ENCODE data around the gene TMEM120B.
"Not testable (repeated sequence)": the region's sequence is repeated elsewhere in the genome, so short reads cannot be mapped to it uniquely, and the experiment has no call there.

TMEM120B gene

GRCh38 chr12:121678305-121678704 is 34.2 kb upstream of the TMEM120B start:
- TF ChIP-seq, protein P1, sequence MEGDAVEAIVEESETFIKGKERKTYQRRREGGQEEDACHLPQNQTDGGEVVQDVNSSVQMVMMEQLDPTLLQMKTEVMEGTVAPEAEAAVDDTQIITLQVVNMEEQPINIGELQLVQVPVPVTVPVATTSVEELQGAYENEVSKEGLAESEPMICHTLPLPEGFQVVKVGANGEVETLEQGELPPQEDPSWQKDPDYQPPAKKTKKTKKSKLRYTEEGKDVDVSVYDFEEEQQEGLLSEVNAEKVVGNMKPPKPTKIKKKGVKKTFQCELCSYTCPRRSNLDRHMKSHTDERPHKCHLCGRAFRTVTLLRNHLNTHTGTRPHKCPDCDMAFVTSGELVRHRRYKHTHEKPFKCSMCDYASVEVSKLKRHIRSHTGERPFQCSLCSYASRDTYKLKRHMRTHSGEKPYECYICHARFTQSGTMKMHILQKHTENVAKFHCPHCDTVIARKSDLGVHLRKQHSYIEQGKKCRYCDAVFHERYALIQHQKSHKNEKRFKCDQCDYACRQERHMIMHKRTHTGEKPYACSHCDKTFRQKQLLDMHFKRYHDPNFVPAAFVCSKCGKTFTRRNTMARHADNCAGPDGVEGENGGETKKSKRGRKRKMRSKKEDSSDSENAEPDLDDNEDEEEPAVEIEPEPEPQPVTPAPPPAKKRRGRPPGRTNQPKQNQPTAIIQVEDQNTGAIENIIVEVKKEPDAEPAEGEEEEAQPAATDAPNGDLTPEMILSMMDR (IDR thresholded peaks at IDR 0.05; ENCODE audit: low read depth, low read length, missing control alignments): no peak
- H3K4me3 ChIP-seq (ENCODE audit: low read depth, low read length): no peak overlapping the region
- no peak for DNase-seq (ENCODE audit: low read depth)
- in situ Hi-C loops (cut with HindIII; ENCODE audit: low sequenced_read_pairs): no loop called here

GRCh38 chr12:121678716-121679300 is 33.7 kb upstream of the TMEM120B start:
- TF ChIP-seq, protein P1 (IDR thresholded peaks at IDR 0.05; ENCODE audit: low read depth, low read length, missing control alignments): no peak
- in situ Hi-C loops (cut with HindIII; ENCODE audit: low sequenced_read_pairs): no loop called here

GRCh38 chr12:121679661-121680197 is 32.8 kb upstream of the TMEM120B start:
- DNase-seq (ENCODE audit: low read depth); in situ Hi-C loops (cut with HindIII; ENCODE audit: low sequenced_read_pairs); H3K4me3 ChIP-seq (ENCODE audit: low read depth, low read length): not testable (repeated sequence)

More at GRCh38 chr12:121678716-121679300, 33.7 kb upstream of the TMEM120B start:
- no peak for DNase-seq (ENCODE audit: low read depth)
- H3K4me3 ChIP-seq (ENCODE audit: low read depth, low read length): no peak overlapping the region

DNA sequence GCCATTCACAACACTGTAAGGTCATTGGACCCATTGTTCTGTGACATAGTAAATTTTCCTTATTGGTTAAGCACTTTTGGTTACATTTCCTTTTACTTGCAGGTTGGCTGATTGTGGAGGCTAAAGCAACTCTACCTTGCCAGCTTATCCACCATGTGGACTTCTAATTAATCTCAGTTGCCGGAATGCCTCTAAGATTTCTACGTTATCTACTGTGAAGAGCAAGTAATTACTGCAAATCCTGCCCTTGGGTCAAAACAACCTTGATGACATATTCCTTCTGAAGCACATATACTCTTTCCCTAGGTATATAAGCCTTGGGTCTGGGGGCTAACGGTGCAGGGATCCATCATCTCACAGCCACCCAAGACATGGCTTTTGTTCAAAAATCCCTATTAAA is 23.6 kb upstream of the TMEM120B start:
- TF ChIP-seq, protein P1 (IDR thresholded peaks at IDR 0.05; ENCODE audit: low read depth, low read length, missing control alignments): no peak
- in situ Hi-C loops (cut with HindIII; ENCODE audit: low sequenced_read_pairs): no loop called here
- no peak overlapping the region for H3K4me3 ChIP-seq (ENCODE audit: low read depth, low read length)
- no peak for DNase-seq (ENCODE audit: low read depth)

GRCh38 chr12:121689430-121689829 is 23.1 kb upstream of the TMEM120B start:
- in situ Hi-C loops (cut with HindIII; ENCODE audit: low sequenced_read_pairs): no loop called here
- TF ChIP-seq, protein P1 (IDR thresholded peaks at IDR 0.05; ENCODE audit: low read depth, low read length, missing control alignments): no peak

DNA sequence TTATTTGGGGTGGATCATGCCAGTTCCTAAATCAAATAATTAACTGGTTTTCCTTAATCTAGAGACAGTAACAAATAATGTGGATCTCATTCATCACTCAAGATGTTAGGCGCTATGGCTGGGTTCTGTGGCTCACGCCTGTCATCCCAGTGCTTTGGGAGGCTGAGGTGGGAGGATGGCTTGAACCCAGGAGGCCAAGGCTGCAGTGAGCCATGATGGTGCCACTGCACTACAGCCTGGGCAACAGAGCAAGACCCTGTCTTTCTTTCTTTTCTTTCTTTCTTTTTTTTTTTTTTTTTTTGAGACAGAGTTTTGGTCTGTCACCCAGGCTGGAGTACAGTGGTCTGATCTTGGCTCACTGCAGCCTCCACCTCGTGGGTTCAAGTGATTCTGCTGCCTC is 19.8 kb upstream of the TMEM120B start:
- H3K4me3 ChIP-seq (ENCODE audit: low read depth, low read length); in situ Hi-C loops (cut with HindIII; ENCODE audit: low sequenced_read_pairs); DNase-seq (ENCODE audit: low read depth): not testable (repeated sequence)

More at GRCh38 chr12:121689430-121689829, 23.1 kb upstream of the TMEM120B start:
- no peak overlapping the region for H3K4me3 ChIP-seq (ENCODE audit: low read depth, low read length)
- DNase-seq (ENCODE audit: low read depth): no peak

GRCh38 chr12:121693155-121693687 is 19.3 kb upstream of the TMEM120B start:
- TF ChIP-seq, protein P1 (IDR thresholded peaks at IDR 0.05; ENCODE audit: low read depth, low read length, missing control alignments): no peak
- in situ Hi-C loops (cut with HindIII; ENCODE audit: low sequenced_read_pairs): no loop called here
- no peak overlapping the region for H3K4me3 ChIP-seq (ENCODE audit: low read depth, low read length)
- no peak for DNase-seq (ENCODE audit: low read depth)

All from astrocyte of the cerebellum (primary cell).